Cardiac septum (tissue), 1 donor: ENCODE results near the gene A4GALT. TPM values are rescaled to one million over a fixed set of nuclear protein-coding genes. Genes with fewer than 3 reads are reported as not detected.

ENCODE experiments used
- DNase-seq: peaks from one replicate; pipeline ENCODE4 v3.0.0-alpha.2; 2020; ENCODE audit warnings: low spot score
- intact Hi-C: fragments of 100-400 bp; cut with DNase I; formaldehyde crosslinking; loops from one replicate; pipeline ENCODE4 v1.14.0; 2022
- total RNA-seq: library from RNA; stranded (reverse); fragmentation: NEBNext Ultra II Directional; extraction: Animal tissue kit (Norgen Biotek cat#: 25700); gene quantifications from one replicate; pipeline ENCODE4 v1.2.1, GENCODE V29; 2021
- donor health status: DM: no; HTN: no; CAD: no.

The A4GALT gene
- total RNA-seq, 1 donor from 2014 or later: 97.7 TPM

GRCh38 chr22:42664976-42665831 lies 55.5 kb downstream of the A4GALT start:
- DNase-seq: no peak
- intact Hi-C loops: loop anchor here (5.0 kb wide), 2 partner anchors 43 to 127 kb away; no protein-coding TSS in a partner anchor

GRCh38 chr22:42661985-42662831 lies 58.5 kb downstream of the A4GALT start:
- DNase-seq: peak; percentile 92
- intact Hi-C loops: loop anchor here (1.0 to 5.0 kb wide), 5 partner anchors 40 to 159 kb away; no protein-coding TSS in a partner anchor

GRCh38 chr22:42656578-42656977 lies 64.1 kb downstream of the A4GALT start:
- intact Hi-C loops: no loop called here
- DNase-seq: no peak

- DNase-seq: no peak
- intact Hi-C loops: no loop called here
These were observed 65.0 kb downstream of the A4GALT start for GRCh38 chr22:42655693-42656092.

GRCh38 chr22:42654436-42655073 lies 66.1 kb downstream of the A4GALT start:
- intact Hi-C loops: no loop called here
- no peak for DNase-seq

- intact Hi-C loops: no loop called here
These were observed 66.7 kb downstream of the A4GALT start for GRCh38 chr22:42653999-42654398.

GRCh38 chr22:42651134-42651533 lies 69.5 kb downstream of the A4GALT start:
- intact Hi-C loops: no loop called here
- DNase-seq: no peak

More at GRCh38 chr22:42653999-42654398, 66.7 kb downstream of the A4GALT start:
- no peak for DNase-seq

- intact Hi-C loops: no loop called here
- peak; percentile 95 for DNase-seq
These were observed 71.2 kb downstream of the A4GALT start, which contains the start of gene CYB5R3 for GRCh38 chr22:42649246-42650099. Gene CYB5R3, minus strand, starts transcription at chr22:42649392. Its CDS starts 77 bp downstream, at chr22:42649315.

- DNase-seq: peak; percentile 83
- intact Hi-C loops: loop anchor here (1.0 kb wide), 1 partner anchor 49 kb away; no protein-coding TSS in a partner anchor
These were observed 72.1 kb downstream of the A4GALT start for GRCh38 chr22:42648368-42649245.

GRCh38 chr22:42648017-42648367 lies 72.7 kb downstream of the A4GALT start:
- intact Hi-C loops: loop anchor here (1.0 kb wide), 1 partner anchor 49 kb away; no protein-coding TSS in a partner anchor

GRCh38 chr22:42646569-42647525 lies 73.8 kb downstream of the A4GALT start:
- DNase-seq: peak; percentile 89
- intact Hi-C loops: no loop called here

More at GRCh38 chr22:42648017-42648367, 72.7 kb downstream of the A4GALT start:
- no peak for DNase-seq

GRCh38 chr22:42645938-42646568 lies 74.6 kb downstream of the A4GALT start:
- intact Hi-C loops: loop anchor here (2.0 kb wide), 1 partner anchor 41 kb away; no protein-coding TSS in a partner anchor
- DNase-seq: no peak

- intact Hi-C loops: loop anchor here (2.0 kb wide), 1 partner anchor 41 kb away; no protein-coding TSS in a partner anchor
- DNase-seq: no peak
These were observed 75.2 kb downstream of the A4GALT start for GRCh38 chr22:42645341-42645937.

- intact Hi-C loops: loop anchor here (2.0 kb wide), 1 partner anchor 42 kb away; no protein-coding TSS in a partner anchor
- no peak for DNase-seq
These were observed 76.0 kb downstream of the A4GALT start for GRCh38 chr22:42644422-42645340.
